Stimulated activated CD4-positive, alpha-beta T cell treated with anti-CD3 and anti-CD28 coated beads, Interleukin-15, amount 100 ng/mL, for 24 hours (primary cell): ENCODE data around the gene AURKB.

Experiments used
- DNase-seq: peaks from one replicate; pipeline ENCODE4 v3.0.0-alpha.2; 2020

AURKB gene

GRCh38 chr17:8160741-8161221, 49.6 kb downstream of the AURKB start:
- DNase-seq, result peak; percentile 40

DNA sequence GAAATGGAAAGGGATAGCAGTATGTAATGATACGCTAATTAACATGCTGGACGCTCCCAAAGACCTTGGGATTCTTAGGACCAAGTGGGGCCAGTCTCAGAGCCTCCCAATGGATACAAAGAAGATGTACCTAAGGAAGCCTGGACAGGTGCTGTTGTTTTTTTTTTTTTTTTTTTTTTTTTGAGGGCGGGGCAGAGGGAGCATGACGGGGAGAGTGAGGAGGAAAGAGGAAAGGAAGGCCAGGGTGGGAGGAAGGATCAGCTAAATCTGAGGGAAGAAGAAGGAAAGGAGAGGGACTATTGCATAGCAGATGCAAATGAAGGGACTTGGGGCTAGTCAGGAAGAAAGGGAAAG, 50.2 kb downstream of the AURKB start:
- no peak for DNase-seq

- no peak for DNase-seq
Observed at GRCh38 chr17:8159459-8160223, 50.7 kb downstream of the AURKB start.

GRCh38 chr17:8159032-8159400, 51.4 kb downstream of the AURKB start:
- no peak for DNase-seq

DNA sequence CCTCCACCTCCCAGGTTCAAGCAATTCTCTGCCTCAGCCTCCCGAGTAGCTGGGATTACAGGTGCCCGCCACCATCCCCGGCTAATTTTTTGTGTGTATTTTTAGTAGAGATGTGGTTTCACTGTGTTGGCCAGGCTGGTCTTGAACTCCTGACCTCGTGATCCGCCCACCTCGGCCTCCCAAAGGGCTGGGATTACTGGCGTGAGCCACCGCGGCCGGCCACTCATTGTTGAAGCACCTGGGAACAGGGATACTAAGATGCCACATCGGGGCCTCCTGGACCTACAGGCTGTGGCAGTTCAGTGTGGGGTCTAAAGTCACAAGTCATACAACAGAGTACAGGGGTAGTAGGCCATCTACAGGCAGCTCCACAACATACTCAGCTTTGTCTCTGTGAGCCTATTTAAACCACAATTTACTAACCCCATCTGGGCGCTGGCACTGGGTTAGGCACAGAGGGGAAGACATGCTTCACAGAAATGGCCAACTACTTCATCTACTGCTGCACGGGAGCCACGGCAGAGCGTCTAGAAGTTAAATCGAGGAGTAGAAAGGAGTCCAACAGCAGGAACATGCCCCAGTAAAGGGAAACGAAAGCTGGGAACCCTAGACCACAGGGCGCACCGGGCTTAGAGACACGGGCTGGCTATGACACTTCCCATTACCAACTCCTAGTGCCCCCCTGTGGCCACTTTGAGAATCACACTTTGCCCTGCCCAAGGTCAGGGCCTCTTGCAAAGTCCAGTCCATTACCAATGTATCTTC, 51.9 kb downstream of the AURKB start:
- DNase-seq, result peak; percentile 92

DNA sequence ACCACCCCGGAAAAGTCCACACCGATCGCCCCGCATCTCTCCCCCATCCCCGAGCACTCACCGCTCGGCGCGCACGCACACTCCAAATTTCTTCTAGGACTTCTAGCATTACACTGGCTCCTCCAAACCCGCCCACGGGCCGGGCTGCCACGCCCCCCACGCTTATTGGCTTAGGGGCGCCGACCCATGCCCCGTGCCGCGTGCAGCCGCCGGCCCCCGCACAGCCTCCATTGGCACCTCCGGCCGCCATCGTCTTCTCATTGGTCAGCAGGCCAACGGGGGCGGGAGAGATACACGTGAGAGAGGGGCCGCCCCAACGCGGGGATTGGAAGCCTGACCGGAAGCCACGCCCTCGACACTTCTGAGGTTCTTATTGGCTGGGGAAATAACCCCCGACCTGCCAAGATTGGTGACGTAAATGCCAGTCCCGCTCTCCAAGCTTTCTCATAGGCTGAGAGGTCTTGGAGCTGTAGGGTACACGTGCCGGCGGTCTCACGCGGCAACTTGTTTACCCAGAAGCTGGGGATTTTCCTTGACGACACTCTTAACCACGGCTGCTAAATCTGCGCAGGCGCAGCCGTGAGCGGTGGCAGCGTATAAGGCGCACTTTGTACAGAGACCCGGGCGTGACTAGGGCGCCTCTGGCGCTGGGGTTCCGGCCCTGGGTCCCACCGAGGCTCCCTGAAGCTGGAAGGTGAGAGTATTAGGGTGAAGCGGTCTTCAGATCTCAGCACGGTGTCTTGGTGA, 54.0 kb downstream of the AURKB start:
- peak; percentile 100 for DNase-seq

- no peak for DNase-seq
Observed at GRCh38 chr17:8155996-8156245, 54.5 kb downstream of the AURKB start.

DNA sequence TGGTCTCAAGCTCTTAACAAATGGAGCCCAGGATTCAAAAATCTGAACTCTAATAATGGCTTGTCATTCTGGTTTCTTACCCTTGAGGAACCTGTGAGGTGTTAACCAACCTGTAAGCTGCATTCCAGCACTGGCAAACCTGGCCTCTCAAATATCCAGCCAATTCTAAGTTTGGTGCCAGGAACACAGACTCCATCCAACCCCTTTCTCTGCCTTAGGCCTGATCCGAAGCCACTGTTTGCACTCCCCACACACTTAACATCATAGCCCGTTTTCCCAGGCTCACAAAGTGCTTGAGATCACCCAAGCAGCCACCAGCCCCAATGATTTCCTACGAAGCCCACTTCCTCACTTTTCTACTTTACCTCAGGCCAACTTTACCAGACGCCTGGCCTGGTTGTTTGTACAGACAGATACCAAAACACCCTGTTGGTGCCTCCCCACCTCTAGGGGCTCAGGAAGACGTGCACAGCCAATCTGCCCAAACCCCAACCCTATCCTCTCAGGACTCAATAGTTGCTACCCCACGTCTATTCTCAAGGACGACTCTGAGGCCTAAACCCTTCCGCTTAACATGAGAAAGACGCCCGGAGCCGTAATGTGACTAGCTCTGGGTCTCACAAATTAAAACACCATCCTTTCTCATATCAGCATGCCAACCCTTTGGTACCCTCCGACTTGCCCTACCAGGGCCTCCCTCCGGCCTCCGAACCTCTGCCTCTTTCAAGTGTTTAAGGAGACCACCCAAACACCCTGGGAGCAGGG, 55.0 kb downstream of the AURKB start:
- no peak for DNase-seq
